SK-N-SH (cell line): ENCODE data around the gene PTPRJ. TPM values are rescaled to one million over a fixed set of nuclear protein-coding genes. Genes with fewer than 3 reads are reported as not detected.

ENCODE experiments used
- CTCF ChIA-PET: fragments of 300-600, 350-600 bp; formaldehyde crosslinking; extraction: SDS; loops from one replicate; lab custom pipeline; 2021; lab: Yijun Ruan, JAX
- POLR2A ChIA-PET: fragments of 350-600 bp; sonication (Branson Sonifier 250); formaldehyde crosslinking; extraction: SDS; loops from one replicate; lab custom pipeline; 2020; ENCODE audit warnings: antibody characterized with exemption, inconsistent platforms; lab: Yijun Ruan, JAX
- DNase-seq: peaks from one replicate; pipeline ENCODE4 v3.0.0; 2012
- H2AFZ ChIP-seq: fragments of 200-600 bp; sonication (generic); 2 replicates; pipeline ENCODE4 v1.8.1; 2016; ENCODE audit warnings: antibody characterized with exemption, mild to moderate bottlenecking, low read depth
- H3F3A ChIP-seq: fragments of 200-600 bp; sonication (generic); replicated peaks from 2 replicates; pipeline ENCODE3; 2016; ENCODE audit warnings: antibody characterized with exemption, mild to moderate bottlenecking; ENCODE audit not compliant: insufficient read depth
- H3K27ac ChIP-seq, 2 experiments: fragments of 200-500 bp in 1 of 2; fragments of 200-600 bp in 1 of 2; sonication (Bioruptor generic) in 1 of 2; sonication (generic), shearing (Covaris generic) in 1 of 2; 2 replicates each; pipeline versions ENCODE4 v1.5.1 to v1.6.1; 2014 to 2016; ENCODE audit warnings: low read depth in 2 of 2, inconsistent platforms in 1 of 2, low read length in 1 of 2, mild to moderate bottlenecking in 1 of 2, mixed read lengths in 1 of 2
- H3K27me3 ChIP-seq: fragments of 200-600 bp; sonication (generic), shearing (Covaris generic); 2 replicates; pipeline ENCODE4 v1.6.1; 2016; ENCODE audit warnings: mixed run types; ENCODE audit not compliant: insufficient read depth
- H3K36me3 ChIP-seq, 2 experiments: fragments of 200-500 bp in 1 of 2; fragments of 200-600 bp in 1 of 2; sonication (Bioruptor generic) in 1 of 2; sonication (generic) in 1 of 2; replicated peaks in 1 of 2; 2 replicates each; pipeline versions ENCODE3 to v1.5.1; 2014 to 2016; ENCODE audit warnings: low read length in 1 of 2, mild to moderate bottlenecking in 1 of 2; ENCODE audit not compliant: insufficient read depth in 2 of 2, control insufficient read depth in 1 of 2
- H3K4me1 ChIP-seq, 2 experiments: fragments of 200-500 bp in 1 of 2; fragments of 200-600 bp in 1 of 2; sonication (Bioruptor generic) in 1 of 2; sonication (generic), shearing (Covaris generic) in 1 of 2; 2 replicates each; pipeline versions ENCODE4 v1.5.1 to v1.6.1; 2014 to 2016; ENCODE audit warnings: low read depth in 1 of 2, low read length in 1 of 2, mixed run types in 1 of 2; ENCODE audit not compliant: insufficient read depth in 2 of 2, control insufficient read depth in 1 of 2
- H3K4me2 ChIP-seq: fragments of 200-600 bp; sonication (generic), shearing (Covaris generic); 2 replicates; pipeline ENCODE4 v1.6.1; 2017; ENCODE audit warnings: mixed run types
- H3K4me3 ChIP-seq, 2 experiments: fragments of 200-500 bp in 1 of 2; fragments of 200-600 bp in 1 of 2; sonication (Bioruptor generic) in 1 of 2; sonication (generic), shearing (Covaris generic) in 1 of 2; 2 replicates each; pipeline versions ENCODE4 v1.5.1 to v1.8.1; 2014 to 2016; ENCODE audit warnings: low read depth in 2 of 2, inconsistent platforms in 1 of 2, low read length in 1 of 2, mild to moderate bottlenecking in 1 of 2, mixed read lengths in 1 of 2, moderate library complexity in 1 of 2
- H3K79me2 ChIP-seq: fragments of 200-600 bp; sonication (generic); 2 replicates; pipeline ENCODE4 v1.8.1; 2017; ENCODE audit warnings: mild to moderate bottlenecking; ENCODE audit not compliant: insufficient read depth
- H3K9ac ChIP-seq: fragments of 200-600 bp; sonication (generic); 2 replicates; pipeline ENCODE4 v1.6.1; 2017; ENCODE audit warnings: mixed run types
- H3K9me2 ChIP-seq: fragments of 200-600 bp; sonication (generic); 2 replicates; pipeline ENCODE4 v1.6.1; 2017; ENCODE audit warnings: mixed run types
- H3K9me3 ChIP-seq: fragments of 200-600 bp; sonication (generic); 2 replicates; pipeline ENCODE4 v1.6.1; 2017; ENCODE audit warnings: mixed run types, mild to moderate bottlenecking, moderate library complexity
- H4K20me1 ChIP-seq: fragments of 200-600 bp; sonication (generic); 2 replicates; pipeline ENCODE4 v1.6.1; 2017; ENCODE audit warnings: mild to moderate bottlenecking, mixed run types; ENCODE audit not compliant: insufficient read depth
- CHD2 ChIP-seq: fragments of 150-350 bp; IDR thresholded peaks from 2 replicates; pipeline ENCODE4 v1.6.1; 2018; ENCODE audit warnings: low read length; ENCODE audit not compliant: partially characterized antibody
- CTCF ChIP-seq: fragments of 200-600 bp; sonication (generic); IDR thresholded peaks from 2 replicates; pipeline ENCODE4 v1.6.1; 2017; ENCODE audit warnings: antibody characterized with exemption, mild to moderate bottlenecking, moderate library complexity
- EZH2phosphoT487 ChIP-seq: fragments of 200-600 bp; sonication (generic); IDR thresholded peaks from 2 replicates; pipeline ENCODE4 v1.6.1; 2017; ENCODE audit warnings: low read depth, mixed run types, mild to moderate bottlenecking, antibody characterized with exemption, moderate library complexity, borderline replicate concordance
- FOSL2 ChIP-seq: IDR thresholded peaks from 2 replicates; pipeline ENCODE4 v1.4.0; 2012; ENCODE audit warnings: low read depth, mild to moderate bottlenecking, moderate library complexity, borderline replicate concordance
- FOXJ3 ChIP-seq: sonication (generic); formaldehyde crosslinking; IDR thresholded peaks from 2 replicates; pipeline ENCODE4 v1.5.1; 2020; ENCODE audit warnings: mild to moderate bottlenecking, missing genetic modification reagents
- FOXM1 ChIP-seq: IDR thresholded peaks from 2 replicates; pipeline ENCODE4 v1.4.0; 2012; ENCODE audit warnings: low read depth, mild to moderate bottlenecking
- GATA2 ChIP-seq: sonication (generic); formaldehyde crosslinking; IDR thresholded peaks from 2 replicates; pipeline ENCODE4 v1.5.0; 2020; ENCODE audit warnings: mild to moderate bottlenecking, missing genetic modification reagents
- IRF3 ChIP-seq: fragments of 150-350 bp; IDR thresholded peaks from 2 replicates; pipeline ENCODE4 v1.6.1; 2016; ENCODE audit warnings: mild to moderate bottlenecking, low read depth, low read length
- JUND ChIP-seq: IDR thresholded peaks from 2 replicates; pipeline ENCODE4 v1.4.0; 2012
- MEF2A ChIP-seq: IDR thresholded peaks from 2 replicates; pipeline ENCODE4 v1.4.0; 2012; ENCODE audit warnings: low read depth, borderline replicate concordance
- NFIC ChIP-seq: IDR thresholded peaks from 2 replicates; pipeline ENCODE4 v1.4.0; 2012; ENCODE audit warnings: borderline replicate concordance
- NRF1 ChIP-seq: IDR thresholded peaks from 2 replicates; pipeline ENCODE4 v1.6.1; 2012; ENCODE audit warnings: low read depth, mild to moderate bottlenecking, low read length
- REST ChIP-seq: IDR thresholded peaks from 2 replicates; pipeline ENCODE4 v1.6.1; 2012; ENCODE audit warnings: mild to moderate bottlenecking, low read depth, low read length, moderate library complexity
- RFX5 ChIP-seq: IDR thresholded peaks from 2 replicates; pipeline ENCODE4 v1.6.1; 2012; ENCODE audit warnings: mild to moderate bottlenecking, improper control_type of control experiment, low read length
- RXRA ChIP-seq: IDR thresholded peaks from 2 replicates; pipeline ENCODE4 v1.4.0; 2012; ENCODE audit warnings: low read depth, mild to moderate bottlenecking, borderline replicate concordance
- SIN3A ChIP-seq: IDR thresholded peaks from 2 replicates; pipeline ENCODE4 v1.6.1; 2012; ENCODE audit warnings: low read depth, mild to moderate bottlenecking, low read length, moderate library complexity, borderline replicate concordance
- TCF12 ChIP-seq: IDR thresholded peaks from 2 replicates; pipeline ENCODE4 v1.4.0; 2012
- TEAD4 ChIP-seq: IDR thresholded peaks from 2 replicates; pipeline ENCODE4 v1.4.0; 2012; ENCODE audit warnings: mild to moderate bottlenecking, borderline replicate concordance; ENCODE audit not compliant: insufficient read depth
- USF1 ChIP-seq: IDR thresholded peaks from 2 replicates; pipeline ENCODE4 v1.4.0; 2012; ENCODE audit warnings: low read depth, borderline replicate concordance
- ZBTB33 ChIP-seq: IDR thresholded peaks from 2 replicates; pipeline ENCODE4 v1.4.0; 2012; ENCODE audit warnings: low read depth, borderline replicate concordance
- WGBS: methylation state at CpG from one replicate; pipeline ENCODE4 v1.1.6; 2017; ENCODE audit warnings: low lambda C conversion rate; 5-methylcytosine and 5-hydroxymethylcytosine counted together
- polyA plus RNA-seq, 3 experiments: library from polyadenylated mRNA; depleted of rRNA; stranded (reverse); fragments of >200 nt; gene quantifications; 2 replicates each; pipeline ENCODE4 v1.2.3, GENCODE V29; 2012

The PTPRJ gene
- polyA plus RNA-seq, 1 of the 3 experiments (the other 2 are of a cell fraction): 4.5 TPM

GRCh38 chr11:48055292-48056132 is 75.2 kb downstream of the PTPRJ start:
- CTCF ChIA-PET: interaction anchor here (1.1 kb wide), 1 partner anchor 54 kb away, joined by 3 read pairs; no protein-coding TSS in a partner anchor
- H4K20me1 ChIP-seq: peaks cover 11% of the 10 kb centered on the region
- H3K27me3 ChIP-seq: no peaks in the 10 kb centered on the region
- no peak for TF ChIP-seq TCF12
- TF ChIP-seq CTCF: no peak
- no peak for TF ChIP-seq REST
- TF ChIP-seq IRF3: no peak
- no peak for TF ChIP-seq ZBTB33
- TF ChIP-seq FOXM1: no peak
- TF ChIP-seq NFIC: no peak
- TF ChIP-seq NRF1: no peak
- no peak for TF ChIP-seq GATA2 (CRISPR knock-in tag)
- no peak for TF ChIP-seq RXRA
- TF ChIP-seq FOSL2: no peak
- no peak for TF ChIP-seq CHD2
- no peak for TF ChIP-seq USF1
- TF ChIP-seq MEF2A: no peak
- no peak for TF ChIP-seq RFX5
- no peak for TF ChIP-seq SIN3A
- no peak for TF ChIP-seq FOXJ3 (CRISPR knock-in tag)
- TF ChIP-seq JUND: no peak
- TF ChIP-seq TEAD4: no peak
- no peak for TF ChIP-seq EZH2phosphoT487
- TF ChIP-seq, all 33 proteins: peak for 0
- POLR2A ChIA-PET: no interaction called here
- Histone ChIP-seq H3K27ac (no peak overlapping the region), H3K79me2 (peaks cover 86% of the 10 kb centered on the region), H3K4me2 (no peak overlapping the region), H3K36me3 (no peaks in the 10 kb centered on the region), H3K4me3 (no peak overlapping the region), H3K9me3 (no peaks in the 10 kb centered on the region), H2AFZ (no peak overlapping the region), H3K9me2 (no peaks in the 10 kb centered on the region), H3K9ac (no peak overlapping the region), H3K4me1 (peaks cover 8 to 12% of the 10 kb centered on the region in 2 experiments; a peak in 2 of 4 replicates), H3F3A (peaks cover 7% of the 10 kb centered on the region)
- 90% methylated on average over 11 of the region's 12 CpGs for WGBS
- DNase-seq: no peak
